Endodermal cell (in vitro differentiated cells): ENCODE data around the gene VPS11. TPM values are rescaled to one million over a fixed set of nuclear protein-coding genes. Genes with fewer than 3 reads are reported as not detected.

Experiments used
- DNase-seq: peaks from one replicate; pipeline ENCODE4 v3.0.0-alpha.2; 2017
- H3K27ac ChIP-seq: 2 replicates; pipeline ENCODE4 v1.5.1; 2013; ENCODE audit warnings: mild to moderate bottlenecking, low read depth, low read length, moderate library complexity
- H3K27me3 ChIP-seq: 2 replicates; pipeline ENCODE4 v1.6.1; 2013; ENCODE audit warnings: mild to moderate bottlenecking, low read length, moderate library complexity; ENCODE audit not compliant: insufficient read depth, control insufficient read depth, poor library complexity, severe bottlenecking
- H3K36me3 ChIP-seq: 2 replicates; pipeline ENCODE4 v1.7.0; 2013; ENCODE audit warnings: mild to moderate bottlenecking, low read length, moderate library complexity; ENCODE audit not compliant: control insufficient read depth, insufficient read depth
- H3K4me1 ChIP-seq: one replicate; pipeline ENCODE4 v1.7.0; 2013; ENCODE audit warnings: low read length; ENCODE audit not compliant: control insufficient read depth, insufficient read depth
- H3K4me3 ChIP-seq: 2 replicates; pipeline ENCODE4 v1.5.1; 2013; ENCODE audit warnings: mild to moderate bottlenecking, low read length, moderate library complexity
- H3K9ac ChIP-seq: 2 replicates; pipeline ENCODE4 v1.6.1; 2013; ENCODE audit warnings: mild to moderate bottlenecking, low read length, moderate library complexity; ENCODE audit not compliant: poor library complexity, severe bottlenecking; ENCODE audit errors: extremely low read depth
- H3K9me3 ChIP-seq: 2 replicates; pipeline ENCODE4 v1.6.1; 2013; ENCODE audit warnings: mild to moderate bottlenecking, low read length, moderate library complexity; ENCODE audit not compliant: control insufficient read depth
- H3K27ac Mint-ChIP-seq: 2 replicates; pipeline ENCODE4 v1.8.0; 2020; ENCODE audit warnings: mixed read lengths
- H3K27me3 Mint-ChIP-seq: 2 replicates; pipeline ENCODE4 v1.8.0; 2021; ENCODE audit warnings: mild to moderate bottlenecking, mixed read lengths; ENCODE audit not compliant: insufficient read depth
- H3K36me3 Mint-ChIP-seq: 2 replicates; pipeline ENCODE4 v1.8.0; 2020; ENCODE audit warnings: low read depth, mixed read lengths
- H3K4me1 Mint-ChIP-seq: 2 replicates; pipeline ENCODE4 v1.8.0; 2020; ENCODE audit warnings: mixed read lengths
- H3K4me3 Mint-ChIP-seq: 2 replicates; pipeline ENCODE4 v1.8.0; 2020; ENCODE audit warnings: mild to moderate bottlenecking, moderate library complexity, mixed read lengths
- H3K9me3 Mint-ChIP-seq: 2 replicates; pipeline ENCODE4 v1.8.0; 2020; ENCODE audit warnings: mild to moderate bottlenecking, mixed read lengths
- WGBS, 2 experiments: methylation state at CpG; one replicate each; pipeline versions ENCODE4 v1.1.5 to v1.1.7; 2013; ENCODE audit warnings: missing lambda C conversion rate in 2 of 2, mixed read lengths in 1 of 2; ENCODE audit not compliant: insufficient coverage in 1 of 2, insufficient read length in 1 of 2; 5-methylcytosine and 5-hydroxymethylcytosine counted together
- total RNA-seq, 2 donors: library from RNA; stranded (reverse); fragmentation: NEBNext Ultra II Directional in 1 of 2; extraction: Animal tissue kit (Norgen Biotek cat#: 25700) in 1 of 2; gene quantifications; 2 replicates in 1 of 2; 3 replicates in 1 of 2; pipeline ENCODE4 v1.2.1, GENCODE V29; 2021
- TF ChIP-seq, protein P1 (sequence below): fragments of 200-600 bp; sonication (generic); conservative IDR thresholded peaks from 2 replicates; pipeline ENCODE4 v1.5.0; 2021; ENCODE audit warnings: antibody characterized with exemption, mild to moderate bottlenecking

Gene VPS11
- total RNA-seq, 2 donors from 2014 or later, result 26.9 to 29.1 TPM

DNA sequence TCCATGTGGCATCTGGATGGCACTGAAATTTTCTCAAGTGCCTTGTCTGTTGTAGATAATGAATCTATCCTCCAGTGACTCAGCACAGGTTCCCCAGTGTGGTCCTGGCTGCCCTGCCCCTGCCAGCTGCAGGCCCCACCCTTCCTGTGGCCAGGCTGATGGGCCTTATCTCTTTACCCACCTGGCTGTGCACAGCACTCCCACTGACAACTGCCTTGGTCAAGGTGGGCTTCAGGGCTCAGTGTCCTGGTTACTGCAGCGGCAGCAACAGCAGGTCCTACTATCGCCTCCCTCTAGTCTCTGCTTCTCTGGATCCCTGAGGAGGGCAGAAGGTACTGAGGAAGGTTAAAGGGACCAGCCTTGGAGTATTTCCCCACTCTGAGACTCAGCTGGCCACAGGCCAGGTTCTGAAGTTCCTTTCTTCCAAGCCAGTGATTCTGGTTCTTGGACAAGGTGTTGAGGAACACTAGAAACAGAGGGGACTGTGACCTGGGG lies 20.2 kb downstream of the VPS11 start:
- DNase-seq, result no peak
- no peak overlapping the region for H3K27ac ChIP-seq
- H3K4me1 Mint-ChIP-seq, result peaks cover 13% of the 10 kb centered on the region
- H3K4me3 ChIP-seq, result no peak overlapping the region
- peaks cover 12% of the 10 kb centered on the region for H3K36me3 Mint-ChIP-seq
- no peak overlapping the region for H3K27ac Mint-ChIP-seq
- H3K4me1 ChIP-seq, result peaks cover 5% of the 10 kb centered on the region
- H3K9me3 ChIP-seq, result no peaks in the 10 kb centered on the region
- no peaks in the 10 kb centered on the region for H3K27me3 Mint-ChIP-seq
- H3K4me3 Mint-ChIP-seq, result no peak overlapping the region
- no peaks in the 10 kb centered on the region for H3K9me3 Mint-ChIP-seq
- WGBS, 2 experiments, result 97 to 100% methylated on average over 1 to 2 of the region's 2 CpGs
- H3K27me3 ChIP-seq, result no peaks in the 10 kb centered on the region
- peaks cover 22% of the 10 kb centered on the region for H3K36me3 ChIP-seq
- TF ChIP-seq, protein P1, sequence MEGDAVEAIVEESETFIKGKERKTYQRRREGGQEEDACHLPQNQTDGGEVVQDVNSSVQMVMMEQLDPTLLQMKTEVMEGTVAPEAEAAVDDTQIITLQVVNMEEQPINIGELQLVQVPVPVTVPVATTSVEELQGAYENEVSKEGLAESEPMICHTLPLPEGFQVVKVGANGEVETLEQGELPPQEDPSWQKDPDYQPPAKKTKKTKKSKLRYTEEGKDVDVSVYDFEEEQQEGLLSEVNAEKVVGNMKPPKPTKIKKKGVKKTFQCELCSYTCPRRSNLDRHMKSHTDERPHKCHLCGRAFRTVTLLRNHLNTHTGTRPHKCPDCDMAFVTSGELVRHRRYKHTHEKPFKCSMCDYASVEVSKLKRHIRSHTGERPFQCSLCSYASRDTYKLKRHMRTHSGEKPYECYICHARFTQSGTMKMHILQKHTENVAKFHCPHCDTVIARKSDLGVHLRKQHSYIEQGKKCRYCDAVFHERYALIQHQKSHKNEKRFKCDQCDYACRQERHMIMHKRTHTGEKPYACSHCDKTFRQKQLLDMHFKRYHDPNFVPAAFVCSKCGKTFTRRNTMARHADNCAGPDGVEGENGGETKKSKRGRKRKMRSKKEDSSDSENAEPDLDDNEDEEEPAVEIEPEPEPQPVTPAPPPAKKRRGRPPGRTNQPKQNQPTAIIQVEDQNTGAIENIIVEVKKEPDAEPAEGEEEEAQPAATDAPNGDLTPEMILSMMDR, result no peak
- H3K9ac ChIP-seq, result no peak overlapping the region

DNA sequence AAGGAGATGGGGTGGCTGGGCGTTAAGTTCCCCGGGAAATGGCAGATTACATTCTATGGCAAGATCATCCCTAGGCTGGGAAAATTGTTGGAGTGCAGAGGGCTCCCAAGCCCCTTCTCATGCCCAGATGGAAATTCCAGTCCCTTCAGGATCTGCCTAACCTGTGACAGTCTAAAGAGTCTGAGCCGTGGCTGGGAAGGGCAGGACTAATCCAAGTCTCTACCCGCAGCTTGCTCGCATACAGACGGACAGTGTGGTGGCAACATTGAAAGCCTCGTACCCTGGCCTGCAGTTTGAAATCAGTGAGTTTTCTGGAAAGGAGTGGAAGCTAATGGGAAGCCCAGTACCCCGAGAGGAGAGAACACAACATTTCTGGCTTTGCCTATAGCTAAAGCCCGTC lies 20.8 kb downstream of the VPS11 start:
- peaks cover 11% of the 10 kb centered on the region for H3K4me1 ChIP-seq
- no peaks in the 10 kb centered on the region for H3K27me3 ChIP-seq
- Mint-ChIP-seq H3K36me3 (peaks cover 14% of the 10 kb centered on the region), H3K27ac (peak overlapping the region; percentile 1), H3K4me3 (no peak overlapping the region), H3K9me3 (no peaks in the 10 kb centered on the region), H3K27me3 (no peaks in the 10 kb centered on the region), H3K4me1 (peaks cover 17% of the 10 kb centered on the region)
- no peak overlapping the region for H3K27ac ChIP-seq
- H3K9ac ChIP-seq, result no peak overlapping the region
- TF ChIP-seq, protein P1, result no peak
- H3K9me3 ChIP-seq, result no peaks in the 10 kb centered on the region
- peaks cover 28% of the 10 kb centered on the region for H3K36me3 ChIP-seq
- DNase-seq, result no peak
- 97 to 99% methylated on average over 9 of the region's 9 CpGs for WGBS, 2 experiments
- H3K4me3 ChIP-seq, result no peak overlapping the region

DNA sequence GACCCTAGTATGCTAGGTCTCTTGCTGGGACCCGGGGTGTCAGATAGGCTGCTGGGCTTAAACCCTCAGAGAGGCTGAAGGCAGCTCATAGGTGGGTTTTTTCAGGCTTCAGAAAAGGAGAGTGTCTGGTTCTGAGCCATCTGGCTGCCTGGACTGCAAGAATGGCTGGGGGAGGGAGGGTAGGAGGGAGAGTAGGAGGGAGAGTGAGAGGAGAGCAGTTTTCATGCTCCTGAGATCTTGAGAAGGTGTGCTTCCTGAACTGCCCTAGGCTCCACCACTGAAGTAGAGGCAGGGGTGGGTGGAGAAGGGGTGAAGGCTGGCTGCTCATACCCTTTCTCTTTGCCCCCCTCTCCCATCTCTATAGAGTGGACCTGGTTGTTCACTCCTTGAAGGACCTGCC lies 21.7 kb downstream of the VPS11 start:
- Mint-ChIP-seq H3K27ac (no peak overlapping the region), H3K36me3 (peaks cover 21% of the 10 kb centered on the region), H3K9me3 (no peaks in the 10 kb centered on the region), H3K27me3 (no peaks in the 10 kb centered on the region), H3K4me3 (no peak overlapping the region), H3K4me1 (peaks cover 21% of the 10 kb centered on the region)
- Histone ChIP-seq H3K9me3 (no peaks in the 10 kb centered on the region), H3K4me1 (peaks cover 11% of the 10 kb centered on the region), H3K4me3 (no peak overlapping the region), H3K36me3 (peaks cover 37% of the 10 kb centered on the region), H3K27ac (no peak overlapping the region), H3K27me3 (no peaks in the 10 kb centered on the region), H3K9ac (no peak overlapping the region)
- 97 to 100% methylated on average over 1 of the region's 1 CpG for WGBS, 2 experiments
- DNase-seq, result no peak
- TF ChIP-seq, protein P1, result no peak
